ENCODE measurements around the gene EGFL8. TPM values are rescaled to one million over a fixed set of nuclear protein-coding genes. Genes with fewer than 3 reads are reported as not detected.

Gene EGFL8
- total RNA-seq, 4 donors from 2014 or later: 108 to 388 (median 270) TPM

DNA sequence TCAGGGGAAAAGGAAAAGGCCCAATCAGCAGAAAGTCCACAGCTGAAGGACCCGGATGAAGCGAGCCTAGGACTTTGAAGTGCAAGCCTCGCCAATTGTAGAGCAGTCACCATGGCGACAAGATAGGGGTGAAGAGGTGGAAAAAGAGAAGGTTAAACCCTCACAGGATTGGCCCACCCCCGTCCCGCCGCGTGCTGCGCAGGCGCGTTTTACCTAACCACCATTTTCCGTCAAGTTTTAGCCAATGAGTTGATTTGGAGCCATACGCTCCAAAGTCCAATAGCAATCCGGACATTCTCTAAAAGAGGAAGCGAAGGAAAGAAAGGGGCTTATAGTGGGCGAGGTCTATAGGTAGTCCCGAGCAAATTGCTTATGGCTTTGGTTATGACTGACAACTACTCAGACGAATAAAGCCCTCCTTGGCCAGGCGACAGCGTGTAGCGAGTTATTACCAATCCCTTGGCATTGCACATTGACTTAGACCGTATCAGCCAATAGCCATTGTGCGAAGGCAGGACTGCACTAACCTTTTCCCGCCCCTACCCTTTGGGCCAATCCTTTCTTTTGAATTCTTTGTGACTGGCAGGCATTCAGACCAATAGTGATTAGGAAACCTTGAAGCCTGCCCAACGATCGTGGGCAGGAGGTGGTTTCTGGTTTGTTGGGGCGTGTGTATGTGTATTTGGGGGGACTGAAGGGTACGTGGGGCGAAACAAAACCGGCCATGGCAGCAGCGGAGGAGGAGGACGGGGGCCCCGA is 13.6 kb downstream of the EGFL8 start, which contains the start of gene RNF5:
Gene RNF5, plus strand, starts transcription at position 618 of the 759 bp plus-strand sequence. Its CDS starts 107 bp downstream, at position 725.
- peak within 1 kb of the TSS; percentile 91 to 100 (median 95) for H3K27ac ChIP-seq
- TF ChIP-seq EP300 (IDR thresholded peaks at IDR 0.05): peak; percentile 48 to 86
- TF ChIP-seq, protein P1, sequence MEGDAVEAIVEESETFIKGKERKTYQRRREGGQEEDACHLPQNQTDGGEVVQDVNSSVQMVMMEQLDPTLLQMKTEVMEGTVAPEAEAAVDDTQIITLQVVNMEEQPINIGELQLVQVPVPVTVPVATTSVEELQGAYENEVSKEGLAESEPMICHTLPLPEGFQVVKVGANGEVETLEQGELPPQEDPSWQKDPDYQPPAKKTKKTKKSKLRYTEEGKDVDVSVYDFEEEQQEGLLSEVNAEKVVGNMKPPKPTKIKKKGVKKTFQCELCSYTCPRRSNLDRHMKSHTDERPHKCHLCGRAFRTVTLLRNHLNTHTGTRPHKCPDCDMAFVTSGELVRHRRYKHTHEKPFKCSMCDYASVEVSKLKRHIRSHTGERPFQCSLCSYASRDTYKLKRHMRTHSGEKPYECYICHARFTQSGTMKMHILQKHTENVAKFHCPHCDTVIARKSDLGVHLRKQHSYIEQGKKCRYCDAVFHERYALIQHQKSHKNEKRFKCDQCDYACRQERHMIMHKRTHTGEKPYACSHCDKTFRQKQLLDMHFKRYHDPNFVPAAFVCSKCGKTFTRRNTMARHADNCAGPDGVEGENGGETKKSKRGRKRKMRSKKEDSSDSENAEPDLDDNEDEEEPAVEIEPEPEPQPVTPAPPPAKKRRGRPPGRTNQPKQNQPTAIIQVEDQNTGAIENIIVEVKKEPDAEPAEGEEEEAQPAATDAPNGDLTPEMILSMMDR (IDR thresholded peaks at IDR 0.05): no peak
- TF ChIP-seq POLR2A (IDR thresholded peaks at IDR 0.05): peak; percentile 45 to 66
- peaks cover 0 to 34% (median 8%) of the 10 kb centered on the region in 3 donors for H3K36me3 ChIP-seq
- DNase-seq (ENCODE audit: low spot score in 2 of 2): peak; percentile 95 to 99
- whole genome bisulfite sequencing, 2 donors: 0 to 1% methylated on average over 33 of the region's 33 CpGs
- H3K9me3 ChIP-seq: no peaks in the 10 kb centered on the region
- peaks cover 0 to 79% (median 32%) of the 10 kb centered on the region in 4 donors for H3K4me1 ChIP-seq
- H3K4me3 ChIP-seq: peak within 1 kb of the TSS; percentile 54 to 88 (median 71)
- H3K27me3 ChIP-seq: no peaks in the 10 kb centered on the region

DNA sequence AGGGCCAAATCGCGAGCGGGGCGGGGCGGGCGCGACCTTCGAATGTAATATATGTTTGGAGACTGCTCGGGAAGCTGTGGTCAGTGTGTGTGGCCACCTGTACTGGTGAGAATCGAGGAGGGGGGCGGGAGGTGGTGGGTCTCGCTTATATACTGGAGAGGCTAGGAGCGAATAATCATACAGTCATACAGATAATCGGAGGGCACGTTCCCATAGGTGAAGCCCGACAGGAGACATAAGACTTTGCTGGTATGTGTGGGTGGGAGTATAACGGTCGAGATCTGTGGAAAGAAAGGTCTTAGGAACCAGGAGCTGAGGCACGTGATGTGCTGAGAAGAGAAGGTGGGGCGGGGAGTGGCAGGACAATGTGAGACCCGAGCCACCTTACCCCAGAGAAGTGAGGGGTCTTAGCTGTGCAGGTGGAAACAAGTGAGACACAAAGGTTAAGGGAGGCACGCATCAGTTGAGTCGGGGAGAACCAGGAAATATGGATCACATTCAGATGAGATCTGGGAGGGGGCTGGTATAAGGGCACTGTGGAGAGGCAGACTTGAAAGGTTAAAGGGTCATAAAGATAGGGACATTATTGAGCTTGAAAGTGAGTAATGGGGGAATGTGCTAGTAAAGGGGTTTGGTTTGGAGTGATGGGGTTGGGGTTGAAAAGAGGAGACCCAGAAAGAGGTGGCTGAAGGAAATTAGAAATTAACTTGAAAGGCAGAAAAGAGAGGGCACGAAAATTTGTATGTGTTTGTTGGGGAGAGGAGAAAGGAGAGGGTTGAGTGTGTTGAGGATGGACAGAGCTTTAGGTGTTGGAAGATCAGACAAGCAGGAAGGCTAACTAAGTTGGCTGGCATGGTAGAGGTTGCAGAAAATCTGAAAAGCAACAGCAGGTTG is 14.4 kb downstream of the EGFL8 start:
- 2 to 3% methylated on average over 24 of the region's 24 CpGs for WGBS, 2 donors
- H3K9me3 ChIP-seq: no peaks in the 10 kb centered on the region

DNA sequence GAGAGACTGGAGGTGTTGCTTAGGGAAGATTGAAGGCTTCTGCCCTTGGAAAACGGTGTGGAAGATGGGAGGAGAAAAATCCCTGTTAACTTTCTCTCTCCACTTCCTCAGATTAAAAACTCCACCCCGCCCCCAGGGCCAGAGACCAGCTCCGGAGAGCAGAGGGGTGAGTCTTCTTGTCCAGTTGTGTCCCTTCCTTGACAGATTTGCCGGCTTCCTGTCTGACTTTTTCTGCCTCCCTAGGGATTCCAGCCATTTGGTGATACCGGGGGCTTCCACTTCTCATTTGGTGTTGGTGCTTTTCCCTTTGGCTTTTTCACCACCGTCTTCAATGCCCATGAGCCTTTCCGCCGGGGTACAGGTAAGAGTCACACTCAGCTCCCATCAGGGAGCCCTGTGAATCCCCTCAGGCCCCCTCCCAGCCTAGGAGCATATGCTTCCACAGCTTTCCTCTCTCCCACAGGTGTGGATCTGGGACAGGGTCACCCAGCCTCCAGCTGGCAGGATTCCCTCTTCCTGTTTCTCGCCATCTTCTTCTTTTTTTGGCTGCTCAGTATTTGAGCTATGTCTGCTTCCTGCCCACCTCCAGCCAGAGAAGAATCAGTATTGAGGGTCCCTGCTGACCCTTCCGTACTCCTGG is 15.5 kb downstream of the EGFL8 start:
- TF ChIP-seq POLR2A (IDR thresholded peaks at IDR 0.05) (no peak), EP300 (IDR thresholded peaks at IDR 0.05) (no peak)
- TF ChIP-seq, protein P1 (IDR thresholded peaks at IDR 0.05): no peak
- Histone ChIP-seq H3K4me1 (peaks cover 0 to 72% (median 26%) of the 10 kb centered on the region in 4 donors), H3K36me3 (peaks cover 0 to 48% (median 16%) of the 10 kb centered on the region in 3 donors), H3K4me3 (peak overlapping the region in 1 of 4 donors; percentile 88), H3K9me3 (no peaks in the 10 kb centered on the region), H3K27ac (peak overlapping the region in 2 of 4 donors; percentile 98 to 100), H3K27me3 (no peaks in the 10 kb centered on the region)
- 55 to 67% methylated on average over 10 of the region's 10 CpGs for WGBS, 2 donors
- DNase-seq (ENCODE audit: low spot score in 2 of 2): no peak

More for the DNA sequence above, 14.4 kb downstream of the EGFL8 start:
- DNase-seq (ENCODE audit: low spot score in 2 of 2): no peak
- TF ChIP-seq POLR2A (IDR thresholded peaks at IDR 0.05): no peak
- TF ChIP-seq EP300 (IDR thresholded peaks at IDR 0.05): no peak
- TF ChIP-seq, protein P1 (IDR thresholded peaks at IDR 0.05): no peak
- H3K27ac ChIP-seq: peak overlapping the region; percentile 91 to 100 (median 95)
- H3K4me3 ChIP-seq: peak overlapping the region; percentile 48 to 88 (median 71)
- no peaks in the 10 kb centered on the region for H3K27me3 ChIP-seq
- H3K36me3 ChIP-seq: peaks cover 0 to 42% (median 16%) of the 10 kb centered on the region in 3 donors
- peaks cover 0 to 72% (median 32%) of the 10 kb centered on the region in 4 donors for H3K4me1 ChIP-seq

DNA sequence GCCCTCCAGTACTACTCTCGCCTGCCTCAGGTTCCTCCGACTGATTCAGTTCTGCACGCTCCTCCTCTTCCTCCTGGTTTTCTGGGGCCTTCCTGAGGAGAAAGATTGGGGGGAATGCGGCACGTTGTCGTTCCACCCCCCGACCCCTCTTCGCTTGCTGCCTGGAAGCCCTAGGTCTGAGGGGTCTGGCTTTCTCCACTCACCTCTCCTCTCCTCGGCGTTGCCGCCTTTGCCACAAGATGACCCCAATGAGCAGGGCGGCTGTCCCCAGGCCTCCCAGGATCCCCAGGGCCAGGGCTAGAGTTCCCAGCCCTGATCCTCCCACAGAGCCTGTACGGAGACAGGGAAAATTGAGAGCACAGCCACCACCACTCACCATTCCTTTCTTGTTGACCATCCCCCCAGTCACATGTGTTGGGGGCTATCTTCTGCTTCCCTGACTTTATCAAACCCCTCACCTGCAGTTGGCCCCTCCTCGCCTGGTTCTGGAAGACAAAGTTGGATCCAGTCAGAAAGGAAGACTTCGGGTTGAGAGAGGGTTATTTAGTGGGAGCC is 16.8 kb downstream of the EGFL8 start:
- Histone ChIP-seq H3K4me1 (peaks cover 0 to 75% (median 19%) of the 10 kb centered on the region in 4 donors), H3K27me3 (no peaks in the 10 kb centered on the region), H3K27ac (peak overlapping the region in 2 of 4 donors; percentile 97 to 100), H3K36me3 (peaks cover 0 to 48% (median 16%) of the 10 kb centered on the region in 3 donors), H3K9me3 (no peaks in the 10 kb centered on the region), H3K4me3 (no peak overlapping the region)
- TF ChIP-seq POLR2A (IDR thresholded peaks at IDR 0.05) (no peak), EP300 (IDR thresholded peaks at IDR 0.05) (no peak)
- TF ChIP-seq, protein P1 (IDR thresholded peaks at IDR 0.05): no peak
- DNase-seq (ENCODE audit: low spot score in 2 of 2): no peak
- 80% methylated on average over 15 of the region's 15 CpGs for WGBS, 2 donors

Measured in tibial nerve (tissue), 4 donors.